8988T (cell line): ENCODE measurements around the gene OR51V1.
"Not testable (repeated sequence)": the region's sequence is repeated elsewhere in the genome, so short reads cannot be mapped to it uniquely, and the experiment has no call there.

Source experiments
- DNase-seq: peaks from one replicate; pipeline ENCODE4 v3.0.0; 2011

The OR51V1 gene

DNA sequence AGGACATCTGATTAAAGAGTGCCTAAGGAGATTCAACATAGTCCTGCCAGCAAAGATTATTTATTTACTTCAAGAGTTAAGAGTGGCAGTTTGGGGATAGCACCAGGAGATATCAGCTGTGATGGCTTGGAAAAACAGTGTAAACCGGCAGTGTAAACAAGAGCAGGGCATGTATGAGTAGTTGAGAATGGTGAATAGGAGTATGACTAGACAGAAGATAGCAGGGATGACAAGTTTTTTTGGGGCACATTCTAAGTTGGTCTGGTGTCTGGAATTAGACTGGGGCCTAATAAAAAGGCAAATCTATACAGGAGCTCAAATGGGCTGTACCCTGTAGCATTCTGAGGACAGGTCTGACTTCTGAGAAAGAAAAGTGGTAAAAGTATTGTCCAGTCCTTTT lies 39.4 kb downstream of the OR51V1 start:
- DNase-seq = not testable (repeated sequence)

GRCh38 chr11:5160217-5160616 lies 40.3 kb downstream of the OR51V1 start:
- DNase-seq = not testable (repeated sequence)

GRCh38 chr11:5159806-5160205 lies 40.7 kb downstream of the OR51V1 start:
- no peak for DNase-seq

DNA sequence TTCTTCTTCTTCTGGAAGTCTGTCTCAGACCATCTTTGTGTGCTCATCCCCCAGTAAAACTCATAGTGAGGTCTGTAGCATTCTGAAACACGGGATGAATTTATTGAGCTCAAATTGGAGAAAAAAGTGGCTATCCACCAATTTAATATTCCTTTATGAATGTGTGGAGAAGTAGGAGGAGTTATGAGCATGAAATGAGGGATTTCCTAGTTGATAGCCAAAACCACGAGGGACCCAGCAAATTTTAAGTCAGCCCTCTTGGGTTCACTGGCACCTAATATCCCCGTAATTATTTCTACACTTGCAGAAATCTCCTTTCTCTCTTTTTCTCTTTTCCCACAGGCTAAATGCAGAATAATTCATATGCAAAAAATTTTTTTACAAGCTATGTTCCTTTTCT lies 45.8 kb downstream of the OR51V1 start, which contains the start of gene OR52A1:
Gene OR52A1, minus strand, starts transcription at position 101 of the 400 bp plus-strand sequence. CDS start 2,388 bp downstream, outside the sequence.
- DNase-seq = no peak

- no peak for DNase-seq
Observed at GRCh38 chr11:5153574-5154431, 46.7 kb downstream of the OR51V1 start.

- no peak for DNase-seq
Observed at GRCh38 chr11:5151713-5152153, 48.7 kb downstream of the OR51V1 start.
